Coronary artery (tissue), 2 donors: ENCODE data around the gene BCL6B.

Experiments
- DNase-seq: peaks from one replicate; pipeline ENCODE4 v3.0.0-alpha.2; 2017; ENCODE audit warnings: low spot score
- H3K27ac ChIP-seq, 2 donors: fragments of 200-600 bp; sonication (generic); one replicate each; pipeline ENCODE4 v1.5.1; 2016 to 2019
- H3K4me3 ChIP-seq: fragments of 200-600 bp; sonication (generic); 2 replicates; pipeline ENCODE4 v1.5.1; 2016; ENCODE audit warnings: mild to moderate bottlenecking, moderate library complexity
- TF ChIP-seq, protein P1 (sequence below): fragments of 200-600 bp; sonication (generic); IDR thresholded peaks from one replicate; pipeline ENCODE4 v1.5.1; 2019; ENCODE audit warnings: antibody characterized with exemption

Gene BCL6B

DNA sequence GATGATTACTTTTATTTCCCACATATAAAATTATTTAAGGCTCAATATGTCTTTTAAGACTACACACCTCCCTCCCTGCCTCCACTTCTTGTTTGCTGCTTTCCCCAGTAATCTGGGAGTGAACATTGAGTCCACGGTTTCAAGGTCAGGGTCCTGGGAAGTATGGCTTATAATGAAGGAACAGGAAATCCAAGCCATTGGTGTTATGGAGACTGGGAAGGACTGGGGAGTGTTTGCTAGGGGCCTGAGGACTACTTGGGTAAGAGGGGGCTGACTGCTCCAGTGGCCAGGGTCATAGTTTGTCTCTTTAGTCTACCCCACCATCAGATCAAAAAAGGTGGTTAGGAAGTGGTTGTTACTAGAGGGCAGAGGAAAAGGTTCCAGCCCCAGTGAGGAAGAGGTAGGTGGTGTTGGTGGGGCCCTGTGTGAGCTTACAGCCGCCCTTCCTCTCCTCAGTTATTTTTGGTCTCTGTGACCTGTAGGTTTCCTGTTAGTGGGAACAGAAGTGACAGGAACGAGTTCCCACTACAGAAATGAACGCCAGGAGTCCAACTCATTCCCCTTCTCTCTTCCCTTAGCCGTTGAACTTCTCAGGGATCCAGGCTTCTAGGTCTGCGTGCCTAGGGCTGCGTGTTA is 12.2 kb downstream of the BCL6B start:
- DNase-seq: no peak
- TF ChIP-seq, protein P1, sequence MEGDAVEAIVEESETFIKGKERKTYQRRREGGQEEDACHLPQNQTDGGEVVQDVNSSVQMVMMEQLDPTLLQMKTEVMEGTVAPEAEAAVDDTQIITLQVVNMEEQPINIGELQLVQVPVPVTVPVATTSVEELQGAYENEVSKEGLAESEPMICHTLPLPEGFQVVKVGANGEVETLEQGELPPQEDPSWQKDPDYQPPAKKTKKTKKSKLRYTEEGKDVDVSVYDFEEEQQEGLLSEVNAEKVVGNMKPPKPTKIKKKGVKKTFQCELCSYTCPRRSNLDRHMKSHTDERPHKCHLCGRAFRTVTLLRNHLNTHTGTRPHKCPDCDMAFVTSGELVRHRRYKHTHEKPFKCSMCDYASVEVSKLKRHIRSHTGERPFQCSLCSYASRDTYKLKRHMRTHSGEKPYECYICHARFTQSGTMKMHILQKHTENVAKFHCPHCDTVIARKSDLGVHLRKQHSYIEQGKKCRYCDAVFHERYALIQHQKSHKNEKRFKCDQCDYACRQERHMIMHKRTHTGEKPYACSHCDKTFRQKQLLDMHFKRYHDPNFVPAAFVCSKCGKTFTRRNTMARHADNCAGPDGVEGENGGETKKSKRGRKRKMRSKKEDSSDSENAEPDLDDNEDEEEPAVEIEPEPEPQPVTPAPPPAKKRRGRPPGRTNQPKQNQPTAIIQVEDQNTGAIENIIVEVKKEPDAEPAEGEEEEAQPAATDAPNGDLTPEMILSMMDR: no peak
- peak overlapping the region; percentile 77 for H3K4me3 ChIP-seq
- peak overlapping the region; percentile 3 to 70 for H3K27ac ChIP-seq

DNA sequence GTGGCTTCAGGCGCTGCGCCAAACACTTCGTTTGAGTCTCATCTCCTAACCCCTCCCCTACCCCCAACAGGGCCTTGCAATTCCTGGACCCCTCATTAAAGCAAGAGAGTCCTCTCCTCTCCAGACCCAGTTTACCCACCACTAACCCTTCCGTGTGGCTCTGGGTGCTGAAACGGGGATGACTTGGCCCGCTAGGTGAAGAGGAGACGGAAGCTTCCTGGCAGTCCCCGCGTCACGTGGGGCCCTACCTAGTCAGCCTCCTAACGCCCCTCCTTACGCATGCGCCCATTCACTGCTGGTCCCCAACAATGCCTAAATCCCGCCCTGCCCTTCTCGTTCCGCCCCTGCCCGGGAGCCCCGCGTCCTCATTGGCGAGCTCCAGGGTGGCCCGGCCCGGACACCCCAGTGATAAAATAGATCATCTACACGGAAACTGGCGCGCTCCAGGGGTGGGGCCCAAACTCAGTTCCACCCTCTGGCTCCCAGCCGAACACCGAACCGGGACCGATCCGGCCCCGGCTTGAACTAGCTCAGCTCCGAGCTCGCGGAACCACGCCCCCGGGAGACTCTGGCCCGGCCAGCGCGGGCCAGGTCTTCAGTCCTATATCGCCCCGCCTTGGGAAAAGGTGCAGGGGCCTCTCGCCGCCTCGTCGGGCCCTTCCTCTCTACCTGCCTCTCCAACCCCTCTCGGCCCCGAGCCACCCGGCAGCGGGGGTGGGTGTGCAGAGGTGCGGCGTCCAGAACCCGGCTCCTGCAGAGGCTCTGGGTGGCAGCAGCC is 12.9 kb downstream of the BCL6B start, which contains the start of gene SLC16A13:
Gene SLC16A13, plus strand, starts transcription at position 425 of the 778 bp plus-strand sequence. CDS start 368 bp downstream, outside the sequence.
- Histone ChIP-seq H3K4me3 (peak within 1 kb of the TSS; percentile 77), H3K27ac (peak within 1 kb of the TSS; percentile 3 to 70)
- TF ChIP-seq, protein P1: no peak
- DNase-seq: peak; percentile 88

DNA sequence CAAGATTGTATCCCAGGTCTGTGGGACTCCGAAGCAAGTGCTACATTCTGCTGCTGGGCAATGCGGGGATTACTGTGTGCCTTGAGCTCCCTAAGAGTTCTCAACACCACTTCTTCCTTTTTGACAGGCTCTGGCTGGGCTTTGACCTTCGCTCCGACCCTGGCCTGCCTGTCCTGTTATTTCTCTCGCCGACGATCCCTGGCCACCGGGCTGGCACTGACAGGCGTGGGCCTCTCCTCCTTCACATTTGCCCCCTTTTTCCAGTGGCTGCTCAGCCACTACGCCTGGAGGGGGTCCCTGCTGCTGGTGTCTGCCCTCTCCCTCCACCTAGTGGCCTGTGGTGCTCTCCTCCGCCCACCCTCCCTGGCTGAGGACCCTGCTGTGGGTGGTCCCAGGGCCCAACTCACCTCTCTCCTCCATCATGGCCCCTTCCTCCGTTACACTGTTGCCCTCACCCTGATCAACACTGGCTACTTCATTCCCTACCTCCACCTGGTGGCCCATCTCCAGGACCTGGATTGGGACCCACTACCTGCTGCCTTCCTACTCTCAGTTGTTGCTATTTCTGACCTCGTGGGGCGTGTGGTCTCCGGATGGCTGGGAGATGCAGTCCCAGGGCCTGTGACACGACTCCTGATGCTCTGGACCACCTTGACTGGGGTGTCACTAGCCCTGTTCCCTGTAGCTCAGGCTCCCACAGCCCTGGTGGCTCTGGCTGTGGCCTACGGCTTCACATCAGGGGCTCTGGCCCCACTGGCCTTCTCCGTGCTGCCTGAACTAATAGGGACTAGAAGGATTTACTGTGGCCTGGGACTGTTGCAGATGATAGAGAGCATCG is 15.4 kb downstream of the BCL6B start:
- Histone ChIP-seq H3K27ac (no peak overlapping the region), H3K4me3 (no peak overlapping the region)
- TF ChIP-seq, protein P1: no peak
- no peak for DNase-seq

DNA sequence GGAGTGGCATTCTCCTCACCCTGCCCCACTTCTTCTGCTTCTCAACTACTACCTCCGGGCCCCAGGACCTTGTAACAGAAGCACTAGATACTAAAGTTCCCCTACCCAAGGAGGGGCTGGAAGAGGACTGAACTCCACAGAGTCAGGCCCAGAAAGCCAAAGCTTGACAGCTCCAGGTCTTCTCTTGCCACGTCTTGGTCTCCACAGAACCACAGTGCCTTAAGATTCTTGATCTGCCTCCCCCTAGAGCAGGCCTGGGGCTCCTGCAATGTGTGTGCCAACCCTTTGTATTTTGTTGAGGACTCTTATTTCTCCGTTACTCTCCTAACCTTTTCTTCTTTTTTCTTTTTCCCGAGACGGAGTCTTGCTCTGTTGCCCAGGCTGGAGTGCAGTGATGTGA is 17.0 kb downstream of the BCL6B start:
- TF ChIP-seq, protein P1: no peak
- no peak for DNase-seq

DNA sequence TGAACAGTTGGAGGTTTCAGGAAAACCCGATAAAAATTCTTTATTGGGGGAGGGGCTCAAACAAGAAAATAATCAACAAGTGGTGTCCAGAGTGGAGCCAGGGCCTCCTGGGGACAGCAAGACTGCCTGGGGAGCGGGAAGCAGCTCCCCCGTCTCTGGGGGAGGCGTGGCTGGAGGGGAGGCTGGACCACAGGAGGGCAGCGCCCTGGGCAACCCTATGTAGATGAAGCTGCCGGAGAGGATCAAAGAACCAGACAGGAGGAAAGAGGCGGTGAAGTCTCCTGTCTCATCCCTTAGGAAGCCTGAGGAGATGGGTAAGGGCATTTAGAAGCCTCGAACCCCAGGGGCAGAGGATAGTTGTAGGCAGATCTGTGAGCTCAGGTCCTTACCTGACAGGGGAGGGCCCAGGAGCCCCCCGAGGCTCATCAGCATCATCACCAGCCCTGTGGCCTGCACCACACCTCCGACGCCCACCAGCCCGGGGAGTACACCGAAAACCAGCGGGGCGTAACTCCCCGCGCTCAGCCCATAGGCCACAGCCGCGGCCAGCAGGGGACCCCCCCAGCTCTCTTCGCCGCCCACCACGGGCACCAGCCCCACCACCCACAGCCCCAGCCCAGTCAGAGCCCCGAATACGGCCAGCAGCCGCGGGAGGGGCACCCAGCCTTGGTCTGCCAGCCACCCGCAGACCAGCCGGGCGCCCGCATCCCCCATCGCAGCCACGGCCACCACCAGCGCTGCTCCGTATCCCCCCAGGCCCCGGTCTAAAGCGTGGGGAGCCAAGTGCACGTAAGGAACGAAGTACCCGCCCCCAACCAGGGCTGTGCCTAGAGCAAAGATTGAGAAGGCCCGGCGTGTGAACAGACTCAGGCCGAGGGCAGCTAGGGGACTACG is 19.0 kb downstream of the BCL6B start:
- TF ChIP-seq, protein P1: no peak
- DNase-seq: no peak
- H3K4me3 ChIP-seq: peak overlapping the region; percentile 72
- H3K27ac ChIP-seq: no peak overlapping the region

More for the DNA sequence above, 17.0 kb downstream of the BCL6B start:
- Histone ChIP-seq H3K27ac (no peak overlapping the region), H3K4me3 (no peak overlapping the region)

GRCh38 chr17:7042501-7043181 is 19.8 kb downstream of the BCL6B start:
- DNase-seq: no peak
- TF ChIP-seq, protein P1: no peak
- Histone ChIP-seq H3K27ac (no peak overlapping the region), H3K4me3 (peak overlapping the region; percentile 72)
